KBM-7 (cell line): Measurements from ENCODE around the gene INTS2.
"Not testable (repeated sequence)": the region's sequence is repeated elsewhere in the genome, so short reads cannot be mapped to it uniquely, and the experiment has no call there.

Experiments
- DNase-seq: peaks from one replicate; pipeline ENCODE4 v3.0.0-alpha.2; 2015
- in situ Hi-C: fragments of 300-500 bp; cut with MboI; formaldehyde crosslinking; loops from 2 replicates; pipeline ENCODE4 v1.14.3; 2020; ENCODE audit warnings: low sequenced_read_pairs, low pct_unique_long_range_greater_than_20kb, mixed read lengths

Gene INTS2

GRCh38 chr17:61897548-61898180 is 30.1 kb downstream of the INTS2 start:
- no peak for DNase-seq
- in situ Hi-C loops: no loop called here

DNA sequence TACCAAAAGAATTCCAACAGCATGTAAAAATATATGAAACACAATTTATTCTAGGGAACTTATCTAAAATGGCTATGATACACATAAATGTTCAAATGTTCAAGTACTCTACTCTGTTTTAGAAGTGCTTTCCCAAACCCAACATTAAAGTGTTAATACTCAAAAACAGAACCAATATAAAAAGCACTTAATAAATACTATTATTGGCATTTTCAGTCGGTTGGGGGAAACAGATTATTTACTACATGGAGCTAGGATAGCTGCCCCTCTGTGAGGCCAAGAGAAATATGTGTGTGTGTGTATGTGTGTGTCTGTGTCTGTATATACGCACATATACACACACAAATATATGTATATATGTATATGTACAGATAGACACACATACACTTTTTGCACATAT is 32.4 kb downstream of the INTS2 start:
- in situ Hi-C loops: no loop called here
- DNase-seq: no peak

- in situ Hi-C loops, DNase-seq: not testable (repeated sequence)
Measured at GRCh38 chr17:61894310-61894709, 33.5 kb downstream of the INTS2 start.

DNA sequence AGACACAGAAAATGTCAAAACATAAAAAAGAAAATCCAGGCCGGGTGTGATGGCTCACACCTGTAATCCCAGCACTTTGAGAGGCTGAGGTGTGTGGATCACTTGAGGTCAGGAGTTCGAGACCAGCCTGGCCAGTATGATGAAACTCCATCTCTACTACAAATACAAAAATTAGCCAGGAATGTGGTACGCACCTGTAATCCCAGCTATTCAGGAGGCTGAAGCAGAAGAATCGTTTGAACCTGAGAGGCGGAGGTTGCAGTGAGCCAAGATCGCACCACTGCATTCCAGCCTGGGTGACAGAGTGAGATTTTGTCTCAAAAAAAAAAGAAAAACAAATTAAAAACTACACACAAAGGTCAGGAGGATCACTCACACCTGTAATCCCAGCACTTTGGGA is 40.0 kb downstream of the INTS2 start:
- DNase-seq, in situ Hi-C loops: not testable (repeated sequence)

DNA sequence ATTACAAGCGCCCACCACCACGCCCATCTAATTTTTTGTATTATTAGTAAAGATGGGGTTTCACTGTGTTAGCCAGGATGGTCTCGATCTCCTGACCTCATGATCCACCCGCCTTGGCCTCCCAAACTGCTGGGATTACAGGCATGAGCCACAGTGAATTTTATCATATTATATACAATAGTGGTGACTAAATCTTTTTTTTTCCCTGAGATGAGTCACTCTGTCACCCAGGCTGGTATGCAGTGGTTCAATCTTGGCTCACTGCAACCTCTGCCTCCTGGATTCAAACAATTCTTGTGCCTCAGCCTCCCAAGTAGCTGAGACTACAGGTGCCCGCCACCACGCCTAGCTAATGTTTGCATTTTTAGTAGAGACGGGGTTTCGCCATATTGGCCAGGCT is 41.9 kb downstream of the INTS2 start:
- DNase-seq, in situ Hi-C loops: not testable (repeated sequence)

DNA sequence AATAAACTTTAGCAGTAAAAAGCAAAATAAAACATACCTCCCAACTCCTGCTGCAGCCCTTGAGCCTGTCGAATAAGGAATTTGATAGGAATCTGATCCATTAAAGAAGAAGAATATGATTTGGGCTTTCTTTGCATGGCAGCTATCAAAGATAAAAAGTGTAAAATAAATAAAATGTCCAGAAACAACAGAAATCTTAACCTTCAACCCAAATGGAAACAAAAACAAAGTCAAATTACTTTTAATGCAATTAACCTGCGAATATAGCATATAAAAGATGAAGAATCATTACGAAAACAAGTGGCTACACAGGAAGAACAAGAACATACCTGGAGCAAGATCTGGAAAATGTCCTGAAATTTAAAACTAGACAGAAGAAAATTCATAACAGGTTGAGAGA is 42.9 kb downstream of the INTS2 start:
- in situ Hi-C loops: no loop called here
- no peak for DNase-seq

- in situ Hi-C loops: no loop called here
- DNase-seq: no peak
Measured at GRCh38 chr17:61880589-61881102, 47.1 kb downstream of the INTS2 start.

DNA sequence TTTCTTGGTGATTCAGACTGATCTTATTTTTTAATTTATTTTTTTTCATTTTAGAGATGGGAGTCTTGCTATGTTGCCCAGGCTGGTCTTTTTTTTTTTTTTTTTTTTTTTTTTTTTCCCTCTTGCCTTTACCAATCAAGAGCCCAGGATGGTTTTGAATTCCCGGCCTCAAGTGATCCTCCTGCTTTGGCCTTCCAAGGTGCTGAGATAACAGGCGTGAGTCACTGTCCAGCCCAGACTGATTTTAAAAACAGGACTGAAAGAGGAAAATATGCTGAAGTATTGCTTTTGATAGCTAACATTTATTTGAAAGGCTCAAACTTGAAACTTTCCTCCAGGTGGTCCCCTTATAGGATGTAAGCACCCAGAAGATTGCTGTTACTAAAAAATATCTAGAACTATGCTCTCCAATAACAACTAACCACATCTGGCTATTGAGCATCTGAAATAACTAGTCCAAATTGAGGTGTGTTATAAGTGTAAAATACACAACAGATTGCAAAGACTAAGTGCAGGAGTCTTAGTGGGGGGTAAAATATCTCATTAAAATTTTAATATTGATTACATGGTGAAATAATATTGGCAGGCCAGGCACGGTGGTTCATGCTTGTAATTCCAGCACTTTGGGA is 48.7 kb downstream of the INTS2 start:
- in situ Hi-C loops: no loop called here
- no peak for DNase-seq

- in situ Hi-C loops: no loop called here
Measured at GRCh38 chr17:61878520-61878919, 49.3 kb downstream of the INTS2 start.

GRCh38 chr17:61877837-61878236 is 49.9 kb downstream of the INTS2 start:
- DNase-seq: no peak
- in situ Hi-C loops: no loop called here

More at GRCh38 chr17:61878520-61878919, 49.3 kb downstream of the INTS2 start:
- no peak for DNase-seq

GRCh38 chr17:61875804-61876203 is 52.0 kb downstream of the INTS2 start:
- in situ Hi-C loops: no loop called here
- DNase-seq: no peak

DNA sequence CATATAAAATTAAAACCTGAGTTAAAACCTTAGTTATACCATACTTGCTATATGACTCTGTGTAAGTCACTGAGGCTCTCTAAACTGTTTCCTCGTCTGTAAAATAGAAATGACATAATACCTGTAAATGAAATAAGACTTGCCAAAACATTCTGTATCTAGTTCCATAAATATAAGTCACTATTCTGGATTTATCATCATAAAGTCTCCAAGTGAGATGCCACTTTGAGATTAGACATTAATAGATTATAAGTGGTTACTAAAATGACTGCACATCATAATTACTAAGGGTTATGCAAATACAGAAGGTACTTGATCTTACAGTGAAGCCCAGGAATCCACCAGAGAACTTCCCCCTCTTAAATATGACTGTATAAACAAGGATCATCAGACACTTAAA is 52.5 kb downstream of the INTS2 start:
- in situ Hi-C loops: no loop called here
- DNase-seq: no peak

- no peak for DNase-seq
- in situ Hi-C loops: no loop called here
Measured at GRCh38 chr17:61874075-61874474, 53.7 kb downstream of the INTS2 start.

GRCh38 chr17:61872099-61872498 is 55.7 kb downstream of the INTS2 start:
- in situ Hi-C loops: no loop called here
- DNase-seq: no peak

- in situ Hi-C loops: no loop called here
- no peak for DNase-seq
Measured at GRCh38 chr17:61869138-61869537, 58.6 kb downstream of the INTS2 start.

GRCh38 chr17:61868074-61868473 is 59.7 kb downstream of the INTS2 start:
- DNase-seq: no peak
- in situ Hi-C loops: no loop called here

- in situ Hi-C loops: no loop called here
- DNase-seq: no peak
Measured at GRCh38 chr17:61867033-61867432, 60.7 kb downstream of the INTS2 start.

DNA sequence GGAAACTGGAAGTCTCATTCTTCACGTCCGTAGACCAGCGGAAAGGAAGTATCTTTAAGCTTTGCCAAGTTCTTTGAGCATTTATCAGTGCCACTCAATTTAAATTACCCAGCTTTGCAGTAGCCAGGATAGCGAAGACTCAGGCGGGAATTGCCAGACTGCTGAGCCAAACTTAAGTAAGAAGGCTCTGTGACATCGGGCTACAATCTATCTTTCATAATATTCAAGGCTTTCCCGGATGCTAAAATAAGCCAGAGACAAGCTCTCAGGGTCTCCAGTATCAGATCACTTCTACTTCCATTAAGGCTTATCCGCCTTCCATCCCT is 64.0 kb downstream of the INTS2 start:
- DNase-seq: no peak

DNA sequence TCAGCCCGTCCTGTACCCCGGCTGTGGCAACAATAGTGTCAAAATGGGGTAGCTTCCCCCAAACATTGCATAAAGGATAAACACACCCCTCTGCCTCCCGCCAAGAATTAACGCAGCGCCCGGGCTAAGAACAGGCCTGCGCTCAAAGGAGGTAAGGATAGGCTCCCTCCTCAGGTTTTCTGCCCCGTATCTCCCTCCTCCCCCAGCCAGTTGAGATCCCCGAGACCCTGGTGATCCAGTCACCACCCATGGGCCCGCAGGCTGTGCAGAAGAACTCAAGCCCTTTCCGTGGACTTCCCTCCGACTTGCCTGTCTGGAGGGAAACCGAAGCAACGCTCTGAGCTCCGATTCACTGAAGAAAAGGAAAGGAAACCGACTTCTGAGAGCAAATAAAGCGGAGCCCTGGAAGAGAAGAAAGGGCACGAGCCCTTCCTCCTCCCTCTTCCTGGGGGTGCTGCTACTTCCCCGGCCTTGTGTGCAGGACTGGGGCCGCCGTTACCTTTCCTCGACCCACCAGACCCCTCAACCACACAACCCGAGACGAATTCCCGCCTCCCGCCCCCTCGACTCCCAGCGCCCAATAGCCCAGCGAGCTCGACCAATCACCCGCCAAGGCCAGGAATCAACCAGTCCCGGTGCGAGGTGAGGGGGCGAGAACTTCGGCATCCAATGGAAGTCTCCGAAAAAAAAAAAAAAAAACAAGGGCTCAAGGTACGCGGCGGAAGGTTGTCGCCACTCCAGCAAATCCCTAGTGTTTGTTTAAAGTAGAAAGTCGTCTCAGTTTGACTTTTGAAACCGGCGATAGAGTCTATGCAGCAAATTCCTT is 64.6 kb downstream of the INTS2 start, which contains the start of gene BRIP1:
Gene BRIP1, minus strand, starts transcription at position 554 of the 826 bp plus-strand sequence. CDS start 1,989 bp downstream, outside the sequence.
- peak; percentile 98 for DNase-seq
- in situ Hi-C loops: no loop called here

More for the DNA sequence above, 64.0 kb downstream of the INTS2 start:
- in situ Hi-C loops: no loop called here

DNA sequence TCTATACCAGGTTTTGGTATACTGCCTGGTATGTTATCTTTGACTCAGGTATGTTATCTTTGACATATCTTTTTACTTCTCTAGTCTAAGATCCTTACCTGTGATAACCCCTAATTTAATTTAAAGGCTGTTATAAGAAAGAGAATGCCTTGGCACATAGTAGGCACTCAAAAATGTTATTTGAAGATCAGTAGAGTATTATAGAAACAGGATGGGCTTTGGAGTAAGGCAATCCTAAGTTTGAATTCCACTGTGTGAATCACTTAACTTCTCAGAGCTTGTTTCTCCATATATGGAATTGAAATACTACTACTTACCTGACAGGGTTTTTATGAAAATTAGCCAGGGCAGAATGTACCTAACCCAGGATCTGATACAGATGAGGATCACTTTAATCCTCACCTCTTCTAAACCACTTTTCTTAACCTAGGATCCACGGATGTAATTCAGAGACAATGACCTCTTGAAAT is 65.6 kb downstream of the INTS2 start:
- in situ Hi-C loops: no loop called here
- DNase-seq: no peak
